Measurements from ENCODE around the gene NRG2. TPM values are rescaled to one million over a fixed set of nuclear protein-coding genes. Genes with fewer than 3 reads are reported as not detected.

Gene NRG2
- total and polyA plus RNA-seq, 12 donors = 0.64 to 6.6 (median 2.9) TPM

GRCh38 chr5:139958432-139959148 lies 84.5 kb downstream of the NRG2 start:
- no peaks in the 10 kb centered on the region for H3K36me3 ChIP-seq
- no peak for ATAC-seq

GRCh38 chr5:139956342-139956741 lies 86.8 kb downstream of the NRG2 start:
- WGBS, 2 donors = 92% methylated on average over 4 of the region's 4 CpGs
- no peak overlapping the region for H3K27ac ChIP-seq
- ATAC-seq = no peak
- no peak overlapping the region for H3K4me3 ChIP-seq
- peaks cover 0 to 35% (median 15%) of the 10 kb centered on the region in 9 donors for H3K4me1 ChIP-seq
- intact Hi-C loops (cut with DNase I) = loop anchor here in 1 of 10 donors (5.0 kb wide), 1 partner anchor 144 kb away; no protein-coding TSS in a partner anchor
- H3K36me3 ChIP-seq = no peaks in the 10 kb centered on the region
- no peaks in the 10 kb centered on the region for H3K27me3 ChIP-seq
- no peaks in the 10 kb centered on the region for H3K9me3 ChIP-seq
- TF ChIP-seq, protein P1, sequence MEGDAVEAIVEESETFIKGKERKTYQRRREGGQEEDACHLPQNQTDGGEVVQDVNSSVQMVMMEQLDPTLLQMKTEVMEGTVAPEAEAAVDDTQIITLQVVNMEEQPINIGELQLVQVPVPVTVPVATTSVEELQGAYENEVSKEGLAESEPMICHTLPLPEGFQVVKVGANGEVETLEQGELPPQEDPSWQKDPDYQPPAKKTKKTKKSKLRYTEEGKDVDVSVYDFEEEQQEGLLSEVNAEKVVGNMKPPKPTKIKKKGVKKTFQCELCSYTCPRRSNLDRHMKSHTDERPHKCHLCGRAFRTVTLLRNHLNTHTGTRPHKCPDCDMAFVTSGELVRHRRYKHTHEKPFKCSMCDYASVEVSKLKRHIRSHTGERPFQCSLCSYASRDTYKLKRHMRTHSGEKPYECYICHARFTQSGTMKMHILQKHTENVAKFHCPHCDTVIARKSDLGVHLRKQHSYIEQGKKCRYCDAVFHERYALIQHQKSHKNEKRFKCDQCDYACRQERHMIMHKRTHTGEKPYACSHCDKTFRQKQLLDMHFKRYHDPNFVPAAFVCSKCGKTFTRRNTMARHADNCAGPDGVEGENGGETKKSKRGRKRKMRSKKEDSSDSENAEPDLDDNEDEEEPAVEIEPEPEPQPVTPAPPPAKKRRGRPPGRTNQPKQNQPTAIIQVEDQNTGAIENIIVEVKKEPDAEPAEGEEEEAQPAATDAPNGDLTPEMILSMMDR (IDR thresholded peaks at IDR 0.05) = no peak
- DNase-seq = no peak

More at GRCh38 chr5:139958432-139959148, 84.5 kb downstream of the NRG2 start:
- Histone ChIP-seq H3K27ac (no peak overlapping the region), H3K4me3 (no peak overlapping the region), H3K9me3 (no peaks in the 10 kb centered on the region), H3K4me1 (peaks cover 0 to 34% (median 15%) of the 10 kb centered on the region in 9 donors), H3K27me3 (no peaks in the 10 kb centered on the region)
- no peak for DNase-seq
- WGBS, 2 donors = 87 to 92% methylated on average over 4 of the region's 4 CpGs
- TF ChIP-seq, protein P1 (IDR thresholded peaks at IDR 0.05) = no peak
- intact Hi-C loops (cut with DNase I) = loop anchor here in 1 of 10 donors (5.0 kb wide), 1 partner anchor 146 kb away; no protein-coding TSS in a partner anchor

DNA sequence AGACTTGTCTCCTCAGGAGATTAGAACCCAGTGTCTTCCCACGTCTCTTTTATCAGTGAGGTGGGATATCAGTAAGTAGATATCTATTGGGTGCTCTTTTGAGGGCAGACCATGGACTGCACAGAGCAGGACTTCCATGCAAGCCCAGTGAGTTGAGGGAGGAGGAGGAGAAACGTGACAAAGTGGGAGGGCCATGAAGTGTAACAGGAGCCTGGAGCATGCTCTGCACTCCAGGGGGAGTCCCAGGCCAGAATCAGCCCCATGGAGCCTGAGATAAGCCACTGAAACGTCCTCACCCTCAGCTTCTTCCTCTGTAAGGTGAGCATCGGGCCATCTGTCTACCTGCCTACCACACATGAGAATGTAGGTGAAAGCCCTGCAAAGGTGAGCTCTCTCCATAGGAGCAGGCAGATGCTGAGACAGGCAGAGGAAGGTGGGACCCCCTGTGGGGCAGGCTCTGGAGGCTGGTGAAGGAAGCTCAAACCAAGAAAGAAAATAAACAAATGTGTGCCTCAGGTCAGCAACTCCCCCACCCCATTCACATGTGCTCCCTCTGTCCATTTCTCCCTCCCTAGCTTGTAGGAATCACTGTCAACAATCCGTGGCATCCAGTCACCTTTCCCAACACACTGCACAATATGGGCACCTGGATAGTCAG lies 87.4 kb downstream of the NRG2 start:
- ATAC-seq = peak in 1 of 8 donors; percentile 17
- 45 to 48% methylated on average over 5 of the region's 5 CpGs for WGBS, 2 donors

GRCh38 chr5:139955053-139955605 lies 88.0 kb downstream of the NRG2 start:
- H3K27ac ChIP-seq = no peak overlapping the region
- ATAC-seq = peak in 1 of 8 donors; percentile 13
- H3K4me1 ChIP-seq = peaks cover 0 to 42% (median 16%) of the 10 kb centered on the region in 9 donors
- no peak overlapping the region for H3K4me3 ChIP-seq
- no peak for DNase-seq
- H3K36me3 ChIP-seq = no peaks in the 10 kb centered on the region
- TF ChIP-seq, protein P1 (IDR thresholded peaks at IDR 0.05) = no peak
- no peaks in the 10 kb centered on the region for H3K9me3 ChIP-seq
- no peaks in the 10 kb centered on the region for H3K27me3 ChIP-seq
- WGBS, 2 donors = 88 to 89% methylated on average over 5 of the region's 5 CpGs
- intact Hi-C loops (cut with DNase I) = loop anchor here in 1 of 10 donors (5.0 kb wide), 1 partner anchor 143 kb away; no protein-coding TSS in a partner anchor

More for the DNA sequence above, 87.4 kb downstream of the NRG2 start:
- H3K4me1 ChIP-seq = peaks cover 0 to 36% (median 14%) of the 10 kb centered on the region in 9 donors
- TF ChIP-seq, protein P1 (IDR thresholded peaks at IDR 0.05) = no peak
- H3K36me3 ChIP-seq = no peaks in the 10 kb centered on the region
- no peak overlapping the region for H3K4me3 ChIP-seq
- intact Hi-C loops (cut with DNase I) = loop anchor here in 1 of 10 donors (5.0 kb wide), 1 partner anchor 143 kb away; no protein-coding TSS in a partner anchor
- no peaks in the 10 kb centered on the region for H3K27me3 ChIP-seq
- H3K9me3 ChIP-seq = no peaks in the 10 kb centered on the region
- no peak overlapping the region for H3K27ac ChIP-seq
- no peak for DNase-seq

All from heart right ventricle (tissue), 16 donors.